GM21447 (cell line): ENCODE measurements around the gene TMEM39B.
"Not testable (repeated sequence)": the region's sequence is repeated elsewhere in the genome, so short reads cannot be mapped to it uniquely, and the experiment has no call there.

Experiments
- ATAC-seq: cut with Tn5 transposase; IDR thresholded peaks from one replicate; pipeline ENCODE4 v1.9.1; 2021; ENCODE audit not compliant: unreplicated experiment

The TMEM39B gene

DNA sequence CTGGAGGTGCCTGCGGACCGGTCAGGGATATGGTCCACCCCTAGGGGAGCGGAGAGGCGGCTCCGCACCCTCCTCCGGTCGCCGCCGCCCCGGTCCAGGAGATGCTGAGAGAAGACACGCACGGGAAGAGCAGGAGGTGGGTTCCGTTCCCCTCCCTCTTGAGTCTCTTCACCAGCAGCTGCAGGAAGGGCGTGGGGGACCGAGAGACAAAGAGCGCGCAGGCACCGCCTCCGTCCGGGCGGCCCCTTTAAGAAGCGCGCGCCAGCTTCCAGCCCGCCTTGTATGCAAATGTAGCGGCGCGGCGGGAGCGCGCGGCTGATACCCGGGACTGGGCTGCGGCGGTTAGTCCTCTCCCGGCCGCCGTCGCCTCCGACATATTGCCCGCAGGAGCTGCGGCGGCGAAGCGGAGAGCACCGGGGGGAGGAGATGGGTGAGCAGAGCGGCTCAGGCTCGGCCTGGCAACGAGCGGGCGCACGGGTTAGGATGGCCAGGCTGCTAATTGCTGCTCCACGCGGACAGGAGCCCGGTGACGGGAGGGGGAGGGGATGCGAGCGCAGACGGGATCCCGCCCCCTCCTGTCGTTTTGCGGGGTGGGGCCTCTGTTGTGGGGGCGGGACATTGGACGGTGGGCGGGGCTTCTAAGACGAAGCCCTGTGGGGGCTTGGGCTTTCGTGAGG is at the start of gene TMEM39B:
TSS of gene TMEM39B (plus strand) at position 318 of the 677 bp plus-strand sequence. CDS start at position 427, 109 bp downstream.
- peak; percentile 80 for ATAC-seq

DNA sequence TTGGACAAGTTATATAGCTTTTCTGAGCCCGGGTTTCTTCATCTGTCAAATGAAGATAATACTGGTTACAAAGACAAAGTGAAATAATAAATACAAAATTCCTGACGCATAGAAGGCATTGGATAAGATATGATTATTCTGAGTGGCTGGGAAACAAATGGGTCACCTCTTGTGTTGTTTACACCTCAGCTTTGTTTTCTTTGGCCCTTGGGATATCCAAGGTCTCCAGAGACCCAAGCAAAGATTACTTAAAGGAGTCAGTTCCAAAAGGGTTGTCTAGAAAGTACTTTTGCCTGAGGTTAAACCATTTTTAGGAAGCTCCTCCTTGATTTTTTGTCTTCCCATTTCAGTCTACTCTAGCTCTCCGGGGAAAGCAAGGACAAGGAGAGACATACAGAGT is 49.4 kb upstream of the TMEM39B start:
- no peak for ATAC-seq

DNA sequence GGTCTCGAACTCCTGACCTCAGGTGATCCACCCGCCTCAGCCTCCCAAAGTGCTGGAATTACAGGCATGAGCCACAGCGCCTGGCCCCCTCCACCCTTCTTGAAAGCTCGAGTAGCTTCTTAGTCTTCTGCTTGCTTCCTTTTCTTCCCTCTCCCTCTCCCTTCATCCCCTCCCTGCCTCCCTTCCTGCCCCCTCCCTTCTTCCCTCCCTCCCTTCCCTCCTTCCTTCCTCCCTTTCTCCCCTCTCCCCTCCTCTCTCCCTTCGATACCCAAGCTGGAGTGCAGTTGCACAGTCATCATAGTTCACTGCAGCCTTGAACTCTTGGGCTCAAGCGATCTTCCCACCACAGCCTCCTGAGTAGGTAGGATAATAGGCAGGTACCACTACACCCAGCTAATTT is 47.2 kb upstream of the TMEM39B start:
- ATAC-seq, result no peak

DNA sequence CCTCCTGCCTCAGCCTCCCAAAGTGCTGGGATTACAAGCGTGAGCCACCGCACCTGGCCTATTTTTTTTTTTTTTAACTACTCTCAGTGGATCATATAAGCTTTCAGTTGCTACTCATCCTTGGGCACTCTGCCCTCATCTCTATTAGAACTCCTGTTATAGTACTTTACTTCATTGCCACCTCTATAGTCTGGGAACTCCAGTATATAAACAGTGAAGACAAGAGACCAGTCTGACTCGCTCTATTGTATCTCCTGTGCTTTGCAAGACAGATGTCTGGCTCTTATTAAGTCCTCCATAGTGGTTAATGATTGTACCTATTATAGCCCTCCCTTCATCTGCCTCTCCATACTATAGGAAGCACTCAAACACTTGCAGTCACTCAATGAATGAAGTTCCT is 44.0 kb upstream of the TMEM39B start:
- ATAC-seq, result no peak

DNA sequence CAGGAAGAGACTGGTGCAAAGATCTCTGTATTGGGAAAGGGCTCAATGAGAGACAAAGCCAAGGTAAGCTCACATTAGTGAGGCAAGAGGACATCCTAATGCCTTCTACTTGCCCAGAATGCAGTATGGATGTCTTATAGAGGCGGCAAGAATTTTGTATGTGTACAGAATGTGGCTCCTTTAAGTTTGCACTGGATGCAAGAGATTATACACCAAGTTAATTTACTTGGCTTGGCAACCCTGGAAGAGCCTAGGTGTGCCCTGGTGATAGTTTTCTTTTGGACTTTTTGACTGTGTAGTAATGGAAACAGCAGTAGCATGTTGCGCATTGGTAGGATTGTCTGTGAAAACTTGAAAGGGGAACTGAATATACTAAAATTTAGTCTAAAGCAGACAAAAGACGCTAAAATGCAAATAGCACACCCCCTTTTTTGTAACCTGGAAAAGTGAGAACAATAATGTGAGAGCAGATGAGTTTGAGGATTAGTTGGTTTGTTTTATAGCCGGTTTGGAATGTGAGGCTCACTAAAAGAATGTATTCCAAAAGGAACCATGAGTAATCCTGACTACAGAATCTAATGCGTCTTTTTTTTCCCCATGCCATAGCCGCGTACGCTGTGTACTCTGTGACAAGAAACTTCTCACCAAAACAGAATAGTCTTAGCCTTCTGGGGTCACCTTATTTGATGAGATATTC is 41.0 kb upstream of the TMEM39B start:
- no peak for ATAC-seq

DNA sequence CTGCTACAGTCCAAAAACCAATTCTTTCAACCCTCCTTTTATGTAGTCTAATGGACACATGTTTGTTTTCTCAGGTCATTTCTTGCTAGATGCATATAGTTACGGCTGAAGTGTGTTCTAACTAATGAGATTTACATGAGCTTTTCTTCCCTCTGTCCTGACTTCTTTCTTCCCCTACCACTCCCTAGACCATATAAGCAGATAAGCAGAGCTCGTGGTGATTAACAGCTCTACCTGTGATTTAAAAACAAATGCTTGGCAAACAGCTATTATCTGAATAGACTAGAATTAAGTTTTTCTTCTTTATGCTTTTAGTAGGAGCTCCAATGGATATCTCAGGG is 40.5 kb upstream of the TMEM39B start:
- no peak for ATAC-seq

DNA sequence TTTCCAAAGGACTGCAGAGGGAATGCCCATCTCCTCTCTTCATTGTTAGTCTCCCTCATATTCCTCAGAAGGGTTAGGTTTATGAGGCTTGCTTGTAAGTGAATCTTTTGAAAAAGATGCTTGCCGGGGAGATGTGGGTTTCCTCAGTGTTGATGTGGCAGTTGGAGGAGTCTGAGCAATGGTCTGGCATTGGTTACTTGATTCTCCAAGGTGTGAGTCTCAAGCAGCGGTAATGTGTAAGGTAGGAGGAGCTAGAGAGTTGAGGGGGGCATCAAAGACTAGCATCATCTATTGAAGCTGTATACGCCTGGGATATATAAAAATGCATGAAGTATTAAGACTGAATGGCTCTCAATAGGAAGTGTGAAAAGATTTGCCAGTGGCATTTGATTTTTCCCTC is 37.6 kb upstream of the TMEM39B start:
- ATAC-seq, result no peak

DNA sequence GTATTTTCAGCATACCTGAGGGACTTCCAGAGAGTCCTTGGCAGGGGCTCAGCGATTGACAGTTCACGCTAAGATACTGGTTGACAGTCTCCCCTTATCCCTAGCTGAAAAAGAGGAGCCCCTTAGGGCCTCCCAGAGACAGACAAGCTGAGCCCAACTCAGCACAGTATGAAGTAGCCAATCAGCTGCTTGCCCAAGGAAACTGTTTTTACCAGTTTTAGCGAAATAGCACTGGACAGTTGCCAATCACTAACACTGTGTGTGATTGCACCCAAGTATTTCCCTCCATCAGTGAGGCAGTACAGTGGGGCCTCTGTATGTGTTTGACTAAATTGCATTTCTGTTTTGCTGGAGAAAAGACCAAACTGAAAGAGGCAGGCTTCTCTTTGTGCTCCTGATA is 32.0 kb upstream of the TMEM39B start:
- ATAC-seq, result no peak

DNA sequence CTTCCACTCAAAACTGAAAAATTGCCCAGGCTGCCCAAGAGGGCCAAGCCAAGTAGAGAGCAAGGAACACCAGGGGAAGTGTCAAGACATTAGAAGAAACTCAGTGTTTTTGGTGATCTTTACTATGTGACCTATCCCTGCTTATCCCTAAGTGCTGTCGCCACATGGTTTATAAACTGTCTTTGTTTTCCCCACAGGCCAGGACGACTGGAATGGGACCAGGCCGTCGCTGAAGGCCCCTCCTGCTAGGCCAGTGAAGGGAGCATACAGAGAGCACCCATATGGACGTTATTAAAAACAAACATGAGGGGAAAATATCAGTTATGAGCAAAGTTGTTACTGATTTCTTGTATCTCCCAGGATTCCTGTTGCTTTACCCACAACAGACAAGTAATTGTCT is 30.4 kb upstream of the TMEM39B start:
- no peak for ATAC-seq

DNA sequence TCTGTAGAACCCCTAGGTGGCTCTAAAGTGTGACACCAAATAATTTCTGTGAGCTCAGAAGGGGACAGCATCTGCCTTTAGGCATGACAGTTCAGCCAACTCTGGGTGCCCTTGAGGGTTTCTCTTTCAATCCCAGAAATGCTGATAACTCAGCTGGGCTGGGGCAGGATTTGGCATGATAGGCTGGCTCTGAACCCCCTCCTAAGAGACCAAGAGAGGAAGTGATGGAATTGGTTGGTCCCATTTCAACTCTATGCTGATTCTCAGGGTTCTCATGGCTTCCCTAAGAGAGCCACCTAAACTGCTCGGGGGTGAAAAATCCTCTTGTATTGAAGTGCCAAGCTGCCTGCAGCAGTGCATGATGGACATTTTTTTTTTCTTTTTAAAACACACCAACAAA is 28.5 kb upstream of the TMEM39B start:
- no peak for ATAC-seq

DNA sequence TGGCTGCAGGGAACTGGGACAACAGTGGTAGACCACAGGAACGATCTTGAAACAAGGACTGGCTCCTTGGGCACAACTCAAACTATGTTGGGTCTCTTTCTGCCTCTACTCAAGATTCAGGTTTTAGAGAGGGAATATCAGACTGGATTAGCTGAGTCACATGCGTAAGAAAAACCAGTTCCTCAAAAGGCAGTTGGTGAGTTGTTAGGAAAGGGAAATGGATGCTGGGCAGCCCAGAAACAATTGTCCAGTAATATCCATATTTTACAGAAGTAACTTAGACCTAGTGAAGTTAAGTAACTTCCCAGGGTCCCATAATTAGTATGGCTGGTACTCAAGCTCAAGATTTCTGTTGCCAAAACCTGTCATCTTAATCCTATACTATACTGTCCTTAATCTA is 27.0 kb upstream of the TMEM39B start:
- no peak for ATAC-seq

DNA sequence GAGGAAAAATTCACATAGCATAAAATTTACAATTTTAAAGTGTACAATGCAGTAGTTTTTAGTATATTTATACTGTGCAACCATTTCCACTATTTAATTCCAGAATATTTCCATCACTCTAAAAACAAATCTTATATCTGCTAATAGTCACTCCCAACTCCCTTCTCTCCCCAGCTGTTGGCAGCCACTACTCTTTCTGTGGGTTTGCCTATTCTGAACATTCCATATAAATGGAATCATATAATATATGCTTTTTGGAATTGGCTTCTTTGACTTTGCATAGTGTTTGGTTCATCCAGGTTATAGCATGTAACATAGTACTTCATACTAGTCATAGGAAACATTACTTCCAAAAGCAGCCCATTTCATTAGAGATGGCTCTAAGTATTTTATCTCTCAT is 25.0 kb upstream of the TMEM39B start:
- no peak for ATAC-seq

DNA sequence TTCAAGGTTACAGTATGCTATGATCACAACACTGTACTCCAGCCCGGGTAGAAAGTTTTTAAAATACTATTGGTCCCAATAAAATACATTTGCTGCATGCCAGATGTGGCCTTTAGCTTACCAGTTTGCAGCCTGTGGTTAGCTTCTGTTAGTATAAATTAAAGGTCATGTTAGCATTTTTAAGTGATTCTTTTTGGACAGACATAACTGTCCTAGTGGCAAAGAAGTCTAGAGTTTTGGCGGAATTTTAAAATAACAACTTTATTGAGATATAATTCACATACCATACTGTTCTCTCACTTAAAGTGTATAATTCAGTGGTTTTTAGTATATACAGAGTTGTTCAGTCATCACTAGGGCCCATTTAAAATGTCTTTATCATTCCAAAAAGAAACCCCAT is 24.3 kb upstream of the TMEM39B start:
- ATAC-seq, result no peak

DNA sequence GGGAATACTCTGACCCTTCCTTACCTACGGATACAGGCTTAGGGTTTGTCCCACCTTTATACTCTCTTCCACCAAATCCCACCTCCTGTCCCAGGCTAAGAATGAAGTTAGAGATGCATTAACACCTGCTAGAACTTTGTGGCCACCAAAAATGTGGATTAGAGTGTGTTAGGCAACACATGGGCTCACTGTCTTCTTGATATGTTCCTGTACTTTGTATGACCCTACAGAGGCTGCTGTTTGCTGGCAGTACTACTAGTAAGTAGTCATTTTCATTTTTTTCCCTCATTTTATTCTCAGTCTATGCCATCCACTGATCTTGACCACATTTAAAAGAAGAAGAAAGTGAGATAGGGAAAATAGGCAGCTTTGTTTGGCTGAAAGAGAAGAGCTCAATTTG is 21.0 kb upstream of the TMEM39B start:
- ATAC-seq, result no peak

DNA sequence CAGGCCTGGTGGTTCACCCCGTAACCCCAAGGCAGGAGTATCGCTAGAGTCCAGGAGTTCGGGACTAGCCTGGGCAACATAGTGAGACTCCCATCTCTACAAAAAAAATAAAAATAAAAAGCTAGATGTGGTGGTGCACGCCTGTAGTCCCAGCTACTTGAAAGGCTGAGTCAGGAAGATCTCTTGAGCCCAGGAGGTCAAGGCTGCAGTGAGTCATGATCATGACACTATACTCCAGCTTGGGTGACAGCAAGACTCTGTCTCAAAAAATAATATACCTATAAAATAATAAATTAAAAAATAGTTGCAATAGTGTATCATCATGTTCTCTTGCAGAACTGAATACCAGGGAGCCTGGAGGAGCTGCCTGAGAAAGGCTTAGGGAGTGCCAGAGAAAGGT is 19.9 kb upstream of the TMEM39B start:
- ATAC-seq, result no peak

DNA sequence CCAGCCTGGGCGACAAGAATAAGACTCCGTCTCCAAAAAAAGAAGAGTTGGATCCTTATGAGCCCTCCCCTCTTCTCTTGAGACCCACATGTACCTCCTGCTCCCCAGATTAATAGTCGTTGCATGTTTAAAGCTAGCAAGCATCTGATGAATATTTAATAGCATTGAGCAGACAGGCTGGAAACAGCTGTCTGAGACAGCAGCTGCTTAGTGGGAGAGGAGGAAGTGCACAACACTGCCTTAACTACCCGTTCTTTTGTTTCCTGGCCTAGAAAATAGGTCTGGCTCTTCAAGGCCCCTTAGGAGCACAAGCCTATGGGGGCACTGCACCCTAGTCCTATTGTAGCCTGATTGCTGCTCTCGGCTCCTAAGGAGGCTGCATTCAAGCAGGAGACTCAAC is 17.3 kb upstream of the TMEM39B start:
- ATAC-seq, result no peak

DNA sequence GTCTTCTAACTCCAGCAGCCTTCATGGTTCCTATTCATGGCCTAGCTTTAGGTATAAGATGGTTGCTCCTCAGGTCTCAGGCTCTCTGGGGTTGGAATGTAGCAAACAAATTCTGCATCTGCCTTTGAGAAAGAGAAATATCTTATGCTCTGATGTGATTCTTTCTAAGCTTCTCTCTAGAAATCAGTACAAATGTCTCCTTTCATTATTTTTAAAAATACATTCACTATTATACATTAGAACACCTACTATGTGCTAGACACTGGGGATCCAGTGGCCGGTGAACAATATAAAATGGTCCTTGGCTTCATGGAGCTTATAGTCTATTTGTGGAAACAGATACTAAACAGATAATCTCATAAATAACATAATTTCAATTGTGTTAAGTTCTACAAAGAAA is 16.1 kb upstream of the TMEM39B start:
- no peak for ATAC-seq

DNA sequence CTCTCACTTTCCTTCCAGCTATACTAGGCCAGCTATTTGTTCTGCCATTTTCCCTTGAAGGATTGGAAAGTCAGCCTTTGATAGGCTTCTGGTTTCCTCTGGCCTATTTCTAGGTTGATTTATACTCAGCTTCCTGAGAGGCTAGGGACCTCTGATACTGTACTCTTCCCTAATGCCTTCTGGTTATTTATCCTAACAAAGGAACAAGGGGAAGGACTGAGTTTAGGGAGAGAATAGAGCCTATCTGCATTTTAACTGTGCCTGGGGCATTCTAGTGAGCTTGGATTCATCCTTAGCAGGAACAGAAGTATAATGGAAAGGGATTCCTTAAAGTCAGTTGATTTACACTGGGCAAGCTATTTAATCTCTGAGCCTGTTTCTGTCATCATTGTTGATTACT is 11.8 kb upstream of the TMEM39B start:
- no peak for ATAC-seq

DNA sequence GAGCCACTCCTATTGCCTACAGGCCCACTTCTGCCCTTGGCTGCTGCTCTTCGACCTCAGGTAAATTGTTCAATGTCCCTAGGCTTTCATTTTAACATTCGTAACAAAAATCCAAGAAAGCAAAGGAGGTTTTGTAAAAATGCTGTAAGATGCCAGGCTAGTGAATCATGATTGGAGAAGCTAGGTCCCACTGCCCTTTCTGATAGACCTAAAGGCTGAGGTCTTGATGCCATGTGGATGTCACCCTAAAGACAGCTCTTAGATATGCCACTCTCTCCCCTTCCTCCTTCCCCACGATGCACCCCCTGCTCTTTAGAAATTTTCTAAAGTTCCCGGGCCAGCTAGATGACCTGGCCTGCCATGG is 9.9 kb upstream of the TMEM39B start:
- no peak for ATAC-seq

DNA sequence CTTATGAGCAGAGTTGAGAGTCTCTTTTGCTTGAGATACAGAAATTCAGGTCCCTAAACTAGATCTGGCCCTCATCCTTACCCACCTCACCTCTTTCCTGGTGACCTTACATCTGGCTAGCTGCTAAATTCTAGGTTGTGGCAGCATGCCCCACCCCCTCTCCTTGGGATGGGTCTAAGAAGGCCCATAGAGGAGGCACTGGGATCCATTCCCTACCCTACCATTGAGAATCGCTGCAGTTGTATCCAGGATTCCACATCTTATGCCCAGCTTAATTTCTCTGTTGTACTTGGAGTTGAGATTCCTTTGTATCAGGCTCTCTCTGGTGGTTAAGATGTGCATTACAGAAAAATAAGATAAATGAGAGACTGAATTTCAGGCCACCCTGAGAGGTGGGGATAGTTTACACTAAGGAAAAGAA is 9.5 kb upstream of the TMEM39B start:
- no peak for ATAC-seq

DNA sequence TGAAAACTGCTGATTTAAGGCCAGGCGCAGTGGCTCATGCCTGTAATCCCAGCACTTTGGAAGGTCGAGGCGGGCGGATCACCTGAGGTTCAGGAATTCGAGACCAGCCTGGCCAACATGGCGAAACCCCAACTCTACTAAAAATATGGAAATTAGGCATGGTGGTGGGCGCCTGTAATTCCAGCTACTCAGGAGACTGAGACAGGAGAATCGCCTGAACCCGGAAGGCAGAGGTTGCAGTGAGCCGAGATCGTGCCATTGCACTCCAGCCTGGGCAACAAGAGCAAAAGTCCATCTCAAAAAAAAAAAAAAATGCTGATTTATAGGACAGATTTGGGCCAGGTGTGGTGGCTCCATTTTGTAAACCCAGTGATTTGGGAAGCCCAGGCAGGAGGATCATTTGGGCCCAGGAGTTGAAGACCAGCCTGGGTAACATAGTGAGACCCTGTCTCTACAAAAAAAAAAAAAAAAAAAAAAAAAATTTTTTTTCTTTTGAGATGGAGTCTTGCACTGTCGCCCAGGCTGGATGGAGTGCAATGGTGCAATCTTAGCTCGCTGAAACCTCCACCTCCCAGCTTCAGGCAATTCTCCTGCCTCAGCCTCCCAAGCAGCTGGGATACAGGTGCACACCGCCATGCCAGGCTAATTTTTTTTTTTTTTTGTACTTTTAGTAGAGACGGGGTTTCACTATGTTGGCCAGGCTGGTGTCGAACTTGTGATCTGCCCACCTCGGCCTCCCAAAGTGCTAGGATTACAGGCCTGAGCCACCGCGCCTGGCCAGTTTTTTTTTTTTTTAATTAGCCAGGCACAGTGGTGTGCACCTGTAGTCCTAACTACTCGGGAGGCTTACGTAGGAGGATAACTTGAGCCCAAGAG is 6.9 kb upstream of the TMEM39B start:
- not testable (repeated sequence) for ATAC-seq

DNA sequence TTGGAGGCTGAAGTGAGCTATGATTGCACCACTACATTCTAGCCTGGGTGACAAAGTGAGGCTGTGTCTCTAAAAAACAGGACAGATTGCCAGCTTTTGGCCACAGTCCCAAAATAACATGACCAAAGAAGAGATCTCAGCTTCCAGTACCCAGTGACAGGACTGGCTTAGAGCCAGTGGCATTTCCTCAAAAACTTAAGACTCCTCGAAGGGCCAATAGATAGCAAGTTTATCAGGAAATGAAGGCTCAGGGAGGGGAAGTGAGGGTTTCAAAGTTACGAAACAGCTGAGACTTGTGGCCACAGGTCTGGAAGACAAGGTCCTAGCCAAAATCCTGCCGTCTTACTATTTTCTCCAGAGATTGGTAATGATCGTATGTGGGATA is 6.3 kb upstream of the TMEM39B start:
- ATAC-seq, result no peak
